GM19239 (cell line): ENCODE results near the gene GRIFIN.
"Not testable (repeated sequence)": the region's sequence is repeated elsewhere in the genome, so short reads cannot be mapped to it uniquely, and the experiment has no call there.

Experiments used
- DNase-seq: peaks from one replicate; pipeline ENCODE4 v3.0.0; 2011; ENCODE audit warnings: low spot score; ENCODE audit not compliant: insufficient read length
- FAIRE-seq: peaks from 2 replicates; lab custom pipeline; 2011; peaks lifted over from hg19 to GRCh38; lab: Jason Lieb, UNC

The GRIFIN gene

DNA sequence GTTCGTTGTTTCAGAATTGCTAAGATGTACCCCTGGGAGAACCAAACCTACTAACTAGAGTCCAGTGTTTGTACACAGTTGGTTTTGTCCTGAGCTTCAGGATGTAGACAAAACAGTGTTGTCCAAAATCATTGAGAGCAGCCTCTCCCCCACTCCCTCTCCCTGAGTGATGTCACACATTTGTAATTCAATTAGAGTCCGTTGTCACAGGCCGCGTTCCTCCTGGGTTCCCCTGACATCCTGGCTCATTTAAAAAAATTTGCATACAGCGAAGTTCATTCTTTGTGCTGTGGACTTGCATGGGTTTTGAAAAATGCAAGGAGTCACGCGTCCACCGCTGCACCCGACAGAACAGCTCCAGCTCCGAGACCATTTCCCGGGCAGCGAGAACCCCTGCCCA, 10.3 kb downstream of the GRIFIN start:
- DNase-seq: no peak
- FAIRE-seq: no peak

DNA sequence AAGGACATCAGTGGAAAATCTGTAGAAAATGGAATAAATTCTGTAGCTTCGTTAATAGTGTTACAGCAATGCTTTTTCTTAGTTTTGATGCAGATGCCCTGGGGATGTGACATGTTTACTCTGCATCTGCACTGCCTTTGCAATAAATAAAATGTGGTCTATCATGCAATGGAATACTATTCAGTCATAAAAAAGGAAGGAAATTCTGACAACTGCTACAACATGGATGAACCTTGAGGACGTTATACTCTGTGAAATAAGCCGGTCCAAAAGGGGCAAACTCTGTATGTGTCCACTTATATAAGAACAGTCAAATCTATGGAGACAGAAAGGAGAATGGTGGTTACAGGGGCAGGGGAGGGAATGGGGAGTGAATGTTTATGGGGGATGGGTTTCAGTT, 13.5 kb downstream of the GRIFIN start:
- DNase-seq: no peak
- FAIRE-seq: no peak

- FAIRE-seq (no peak), DNase-seq (no peak)
Observed at GRCh38 chr7:2461268-2462026, 14.8 kb downstream of the GRIFIN start.

- DNase-seq: no peak
- FAIRE-seq: no peak
Observed at GRCh38 chr7:2460641-2461040, 15.6 kb downstream of the GRIFIN start.

DNA sequence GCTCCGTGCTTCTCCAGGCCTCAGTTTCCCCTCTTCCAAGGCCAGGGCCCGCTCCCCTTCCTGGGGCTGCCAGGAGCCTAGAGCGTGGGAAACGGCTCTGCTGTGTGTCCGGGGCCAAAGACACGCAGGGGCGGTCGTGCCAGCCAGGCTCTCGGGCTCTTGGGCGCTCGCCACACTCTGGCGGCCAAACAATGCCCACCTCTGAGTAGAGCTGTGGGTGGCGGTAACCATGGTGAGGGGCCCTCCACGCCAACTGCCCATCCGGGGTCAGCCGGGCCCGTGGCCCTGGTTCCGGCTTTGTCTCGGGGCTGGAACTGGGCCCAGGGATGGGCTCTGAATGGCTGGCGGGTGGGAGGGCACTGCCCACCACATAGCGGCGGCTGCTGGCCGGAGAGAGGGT, 16.0 kb downstream of the GRIFIN start:
- FAIRE-seq: no peak

DNA sequence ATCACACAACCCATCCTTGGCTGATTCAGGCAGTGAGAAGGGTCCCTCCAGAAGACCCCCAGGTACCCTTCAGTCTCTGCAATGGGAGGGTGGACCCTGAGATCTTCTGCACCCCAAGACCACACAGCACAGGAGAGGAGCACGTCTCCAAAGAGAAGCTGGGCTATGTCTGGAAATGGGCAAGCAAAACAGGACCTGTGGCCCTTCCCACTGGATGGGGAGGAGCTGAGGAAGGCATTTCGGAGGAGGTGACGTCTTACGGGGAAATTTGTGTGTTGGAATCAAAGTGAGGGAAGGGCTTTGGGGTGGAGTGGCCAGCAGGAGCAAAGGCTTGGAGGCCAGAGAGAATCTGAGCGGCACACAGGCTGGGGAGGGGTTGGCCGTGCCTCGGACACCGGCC, 16.5 kb downstream of the GRIFIN start:
- no peak for DNase-seq
- FAIRE-seq: no peak

More for the DNA sequence above, 16.0 kb downstream of the GRIFIN start:
- no peak for DNase-seq

DNA sequence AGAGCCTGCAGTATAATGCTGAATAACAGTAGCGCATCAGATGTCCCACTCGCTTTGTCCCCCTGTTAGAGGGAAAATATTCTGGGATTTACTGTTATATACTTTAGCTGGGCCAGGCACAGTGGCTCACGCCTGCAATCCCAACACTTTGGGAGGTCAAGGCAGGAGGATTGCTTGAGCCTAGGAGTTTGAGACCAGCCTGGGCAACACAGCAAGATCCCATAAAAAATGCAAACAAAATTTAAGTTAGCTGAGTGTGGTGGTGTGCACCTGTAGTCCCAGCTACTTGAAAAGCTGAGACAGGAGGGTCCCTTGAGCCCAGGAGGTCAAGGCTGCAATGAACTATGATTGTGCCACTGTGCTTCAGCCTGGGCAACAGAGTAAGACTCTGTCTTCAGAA, 22.3 kb downstream of the GRIFIN start:
- DNase-seq, FAIRE-seq: not testable (repeated sequence)

- DNase-seq (no peak), FAIRE-seq (no peak)
Observed at GRCh38 chr7:2452643-2453270, 23.4 kb downstream of the GRIFIN start.

- FAIRE-seq: peak; percentile 63
- DNase-seq: no peak
Observed at GRCh38 chr7:2452074-2452507, 24.1 kb downstream of the GRIFIN start.

DNA sequence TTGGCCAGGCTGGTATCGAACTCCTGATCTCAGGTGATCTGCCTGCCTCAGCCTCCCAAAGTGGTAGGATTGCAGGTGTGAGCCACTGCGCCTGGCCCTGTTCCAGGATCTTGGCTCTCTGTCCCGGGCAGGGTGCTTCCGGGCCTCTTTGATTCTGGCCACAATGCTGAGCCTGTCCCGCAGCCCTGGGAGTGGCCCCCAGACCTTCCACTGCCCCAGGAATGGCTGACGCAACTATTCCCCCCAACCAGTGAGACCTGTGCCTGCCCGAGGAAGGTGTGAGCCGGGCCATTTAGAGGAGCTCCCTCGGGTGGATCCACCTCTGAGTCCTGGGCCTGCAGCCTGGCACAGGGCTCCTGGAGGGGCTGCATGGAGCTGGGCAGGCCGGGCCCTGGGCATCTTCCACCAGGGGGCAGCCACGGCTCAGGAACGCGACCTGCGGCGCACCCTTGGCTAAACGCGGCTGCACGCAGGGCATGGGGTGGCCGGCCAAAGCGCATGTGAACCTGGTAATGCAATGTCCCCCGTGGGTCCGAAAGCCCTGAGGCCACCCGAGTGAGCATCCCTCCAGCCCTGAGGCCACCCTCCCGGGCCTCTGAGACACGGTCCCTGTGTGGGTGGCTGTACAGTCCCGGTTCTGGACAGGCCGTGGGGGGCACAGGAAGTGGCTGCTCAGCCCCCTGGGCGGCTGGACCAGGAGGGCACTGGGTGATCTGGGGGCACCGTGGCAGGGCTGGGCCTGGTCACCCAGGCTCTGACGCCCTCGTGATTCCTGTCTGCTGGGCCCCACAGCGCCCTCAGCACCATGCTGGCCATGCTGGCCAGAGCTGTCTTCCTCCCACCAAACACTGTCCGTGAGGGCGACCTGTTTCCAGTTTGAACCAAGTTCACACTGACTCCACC, 24.8 kb downstream of the GRIFIN start:
- peak; percentile 94 for DNase-seq
- peak; percentile 75 for FAIRE-seq

DNA sequence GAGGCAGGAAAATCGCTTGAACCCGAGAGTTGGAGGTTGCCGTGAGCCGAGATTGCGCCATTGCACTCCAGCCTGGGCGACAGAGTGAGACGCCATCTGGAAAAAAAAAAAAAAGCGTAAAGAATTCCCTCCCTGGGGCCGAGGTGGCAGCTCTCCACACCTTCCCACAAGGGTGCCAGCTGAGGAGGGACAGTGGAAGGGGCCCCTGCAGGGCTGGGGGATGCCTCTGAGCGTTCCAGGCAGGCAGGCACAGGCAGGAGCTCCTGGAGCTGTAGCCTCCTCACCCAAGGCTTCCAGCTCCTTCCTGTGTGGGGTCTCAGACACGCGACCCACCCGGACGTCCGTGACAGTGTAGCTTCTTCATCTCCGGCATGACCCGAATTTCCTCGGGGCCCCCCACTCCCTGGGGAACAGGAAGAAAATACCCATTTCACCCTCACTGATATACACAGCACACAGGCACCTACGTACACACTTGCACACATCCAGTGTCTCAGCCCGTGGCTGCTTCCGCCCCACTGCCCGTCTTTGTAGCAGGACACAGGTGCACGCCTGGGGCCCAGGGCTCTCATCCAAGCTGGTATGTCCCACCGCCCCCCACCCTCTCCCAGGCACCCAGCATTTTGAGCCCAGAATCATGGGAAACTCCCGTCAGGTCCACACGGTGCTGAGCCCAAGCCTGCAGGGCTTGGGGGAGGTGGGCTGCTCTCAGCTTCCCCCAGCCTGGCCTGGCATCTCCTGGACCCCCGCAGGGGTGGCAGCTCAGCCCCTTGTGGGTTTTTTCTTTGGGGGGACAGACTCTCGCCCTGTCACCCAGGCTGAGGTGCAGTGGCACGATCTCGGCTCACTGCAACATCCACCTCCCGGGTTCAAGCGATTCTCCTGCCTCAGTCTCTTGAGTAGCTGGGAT, 25.7 kb downstream of the GRIFIN start:
- no peak for DNase-seq
- no peak for FAIRE-seq

DNA sequence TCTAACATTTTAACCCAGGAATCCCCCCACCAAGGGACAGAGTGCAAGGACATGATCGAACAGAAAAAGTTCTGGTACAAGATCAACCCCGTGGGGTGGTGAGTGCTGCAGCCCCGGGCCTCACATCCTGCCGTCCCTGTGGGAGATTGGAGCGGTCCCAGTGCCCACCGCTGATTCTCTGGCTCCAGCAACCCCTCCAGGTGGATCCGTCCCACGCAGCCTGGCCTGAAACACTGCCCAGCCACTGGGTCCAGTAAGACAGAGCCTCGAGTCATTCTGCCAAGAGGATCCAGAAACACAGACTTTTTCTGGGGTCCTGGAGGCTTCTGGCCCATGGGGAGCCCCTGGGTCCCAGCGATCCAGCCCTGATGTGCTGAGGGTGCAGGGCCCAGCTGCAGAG, 29.5 kb downstream of the GRIFIN start:
- FAIRE-seq (no peak), DNase-seq (no peak)

- FAIRE-seq (no peak), DNase-seq (no peak)
Observed at GRCh38 chr7:2445898-2446555, 30.2 kb downstream of the GRIFIN start.

GRCh38 chr7:2445047-2445446, 31.2 kb downstream of the GRIFIN start:
- DNase-seq (no peak), FAIRE-seq (no peak)

GRCh38 chr7:2444476-2444875, 31.7 kb downstream of the GRIFIN start:
- FAIRE-seq: no peak
- no peak for DNase-seq

GRCh38 chr7:2443491-2443890, 32.7 kb downstream of the GRIFIN start:
- DNase-seq (no peak), FAIRE-seq (no peak)

GRCh38 chr7:2441430-2442058, 34.7 kb downstream of the GRIFIN start:
- FAIRE-seq (no peak), DNase-seq (no peak)

DNA sequence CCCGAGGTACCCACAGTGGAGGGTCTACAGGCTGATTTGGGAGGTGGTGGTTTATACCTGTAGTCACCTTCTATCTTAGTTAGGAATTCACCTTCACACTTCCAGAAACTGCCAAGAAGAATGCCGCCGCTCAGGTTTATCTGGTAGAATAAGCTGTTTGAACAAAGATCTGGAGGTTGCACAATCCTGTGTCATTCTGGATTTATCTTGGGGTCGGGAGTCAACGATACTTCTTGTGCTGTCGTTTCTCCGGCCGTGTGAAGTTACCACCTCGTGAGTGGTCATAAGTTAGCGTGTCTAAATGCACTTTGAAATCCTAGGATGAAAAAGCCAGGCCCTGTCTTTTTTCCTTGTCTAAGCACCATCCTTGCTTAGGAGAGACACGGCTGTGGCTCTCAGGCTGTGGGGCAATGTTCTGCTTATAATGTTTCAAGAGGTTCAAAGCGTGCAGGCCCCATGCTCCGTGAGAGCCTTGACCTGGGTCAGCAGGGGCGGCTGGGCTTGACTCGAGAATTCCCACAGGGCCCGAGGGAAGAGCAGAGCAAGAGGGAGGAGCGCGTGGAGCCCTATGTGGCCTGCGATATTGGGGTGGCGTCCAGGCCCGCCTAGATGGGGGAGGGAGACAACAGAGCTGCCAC, 35.5 kb downstream of the GRIFIN start:
- FAIRE-seq (no peak), DNase-seq (no peak)
